ENCODE measurements around the gene CXCL3.

CXCL3 gene

DNA sequence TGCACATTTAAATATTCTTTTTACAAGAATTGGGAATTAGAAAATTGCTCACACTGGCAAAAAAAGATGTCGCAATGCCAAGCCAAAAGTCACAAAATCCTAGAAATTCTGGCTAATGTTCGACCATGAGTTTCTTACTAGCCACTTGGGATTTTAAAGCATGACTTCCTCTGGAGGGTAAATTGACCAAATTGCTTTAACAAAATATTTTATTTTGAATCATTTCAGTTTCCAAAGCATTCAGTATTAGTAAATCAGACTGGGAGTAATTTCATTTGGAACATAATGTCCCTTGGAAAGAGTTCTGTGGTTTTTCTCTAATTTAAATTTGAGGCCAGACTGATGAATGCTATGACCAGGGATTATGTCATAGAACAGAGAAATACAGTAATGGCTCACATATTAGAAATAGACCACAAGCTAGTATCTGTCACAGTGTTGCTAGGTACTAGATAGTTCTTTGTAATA lies 32.4 kb downstream of the CXCL3 start:
- no peak for DNase-seq

DNA sequence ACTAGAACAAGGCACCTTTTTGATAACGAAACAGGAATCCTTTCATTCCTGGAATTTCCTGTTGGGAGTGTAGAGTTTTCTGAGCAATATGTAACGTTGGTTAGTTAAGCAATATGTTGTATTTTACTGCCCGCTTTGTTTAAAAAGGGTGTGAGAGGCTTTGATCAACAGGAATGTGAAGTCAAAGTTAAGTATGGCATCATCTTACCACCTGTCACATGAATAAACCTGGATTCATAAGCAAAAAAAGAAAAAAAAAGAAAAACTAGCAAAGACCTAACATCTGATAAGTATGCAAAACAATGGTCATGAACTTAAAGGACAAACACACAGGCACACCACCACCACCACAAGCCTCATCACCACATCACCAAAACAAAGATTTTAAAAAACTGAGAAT lies 33.0 kb downstream of the CXCL3 start:
- no peak for DNase-seq

DNA sequence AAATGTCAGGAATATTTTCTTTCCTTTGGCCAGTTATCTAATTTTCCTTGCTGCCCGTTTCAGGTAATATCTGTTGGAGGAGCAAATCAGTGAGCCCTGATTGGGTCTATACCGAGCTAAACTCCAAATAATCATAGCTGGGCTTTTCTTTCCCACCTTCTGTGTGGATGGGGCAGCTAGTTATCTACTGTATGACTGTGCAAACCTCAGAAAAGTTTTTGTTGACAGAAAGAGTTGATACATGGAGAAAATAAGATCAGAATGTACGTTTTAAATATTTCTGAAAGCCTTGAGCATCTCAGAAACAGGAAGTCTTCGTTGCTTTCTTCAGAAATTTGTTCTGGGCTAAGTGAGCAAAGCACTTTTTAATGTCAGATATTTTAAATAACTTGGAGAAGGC lies 33.8 kb downstream of the CXCL3 start:
- no peak for DNase-seq

DNA sequence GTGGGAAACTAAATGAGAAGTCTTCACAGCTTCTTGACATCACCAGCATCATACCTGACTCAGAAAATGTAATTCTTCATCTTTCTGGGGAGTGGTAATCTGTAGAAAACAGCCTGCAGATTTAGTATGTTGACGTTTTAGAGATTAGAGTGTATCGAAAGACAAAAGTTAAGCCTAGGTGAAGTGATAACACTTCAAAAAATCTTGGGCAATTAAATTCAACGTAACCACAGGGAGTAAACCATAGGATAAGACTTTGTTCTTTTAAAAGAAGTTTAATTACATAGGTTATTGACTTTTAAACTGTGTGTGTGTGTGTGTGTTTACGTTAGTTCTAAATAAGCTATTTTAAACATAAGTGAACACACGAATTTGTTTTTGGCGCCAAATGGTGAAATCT lies 38.2 kb downstream of the CXCL3 start:
- DNase-seq = no peak

DNA sequence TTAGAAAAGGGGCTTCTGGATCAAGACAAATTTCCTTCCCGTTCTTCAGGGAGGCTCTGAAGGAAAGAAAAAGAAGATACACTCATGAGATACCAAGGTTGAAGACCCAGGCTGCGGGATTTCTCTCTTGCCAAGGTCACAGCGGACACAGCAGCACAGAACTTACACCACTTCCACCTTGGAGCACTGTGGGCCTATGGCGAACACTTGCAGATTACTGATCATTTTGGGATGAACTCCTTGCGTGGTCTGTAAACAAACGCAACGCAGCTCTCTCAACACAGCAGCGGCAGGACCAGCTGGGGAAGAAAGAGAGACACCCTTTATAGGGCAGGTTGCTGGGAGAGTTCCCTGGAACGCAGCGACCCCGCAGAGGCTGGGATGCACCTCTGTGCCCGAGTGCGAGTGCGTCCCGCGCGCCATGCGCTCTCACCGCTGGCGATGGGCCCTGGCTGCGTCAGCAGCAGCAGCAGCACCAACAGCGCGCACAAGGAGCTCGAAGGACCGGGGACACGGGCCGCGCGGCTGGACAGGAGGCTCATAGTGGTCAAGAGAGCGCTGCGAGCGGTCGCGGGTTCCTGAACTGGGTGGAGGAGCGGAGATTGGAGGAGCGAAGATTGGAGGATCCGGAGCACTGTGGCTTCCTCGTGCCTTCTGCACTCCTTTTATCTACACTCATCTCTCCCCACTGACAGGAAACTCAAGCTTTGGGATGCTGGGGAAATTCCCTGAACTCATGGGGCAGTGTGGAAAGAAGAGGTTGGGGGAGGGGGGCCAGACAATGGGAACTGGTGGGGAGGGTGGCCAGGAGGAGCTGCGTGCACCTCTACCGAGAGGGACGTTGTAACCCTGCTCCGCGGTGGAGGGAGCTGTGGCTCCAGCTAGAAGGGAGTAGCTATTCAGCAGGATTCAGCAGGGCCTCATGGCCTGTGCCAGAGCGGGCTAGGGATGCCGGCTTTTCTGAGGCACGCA lies 40.2 kb downstream of the CXCL3 start, which contains the start of gene CXCL5:
CXCL5 (minus strand) TSS at position 638 of the 972 bp plus-strand sequence; CDS start at position 542, 96 bp downstream.
- no peak for DNase-seq

DNA sequence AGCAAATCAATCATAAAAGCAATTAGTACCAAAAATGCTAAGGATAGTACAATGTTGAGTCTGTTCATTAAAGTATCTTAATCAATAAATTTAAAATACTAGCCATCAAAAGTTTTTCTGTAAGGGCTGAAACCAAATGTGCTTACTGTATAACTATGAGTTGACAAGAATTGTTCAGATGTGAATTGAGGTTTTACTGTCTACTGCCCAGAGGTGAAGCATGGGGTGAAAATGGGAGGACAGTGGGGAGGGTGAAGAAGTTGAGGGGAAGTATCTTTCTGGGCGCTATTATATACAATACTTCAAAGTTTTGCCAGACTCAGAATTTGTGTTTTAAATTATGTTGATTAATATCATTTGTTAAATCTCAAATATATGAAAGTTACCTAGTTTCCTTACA lies 46.4 kb downstream of the CXCL3 start:
- DNase-seq = no peak

DNA sequence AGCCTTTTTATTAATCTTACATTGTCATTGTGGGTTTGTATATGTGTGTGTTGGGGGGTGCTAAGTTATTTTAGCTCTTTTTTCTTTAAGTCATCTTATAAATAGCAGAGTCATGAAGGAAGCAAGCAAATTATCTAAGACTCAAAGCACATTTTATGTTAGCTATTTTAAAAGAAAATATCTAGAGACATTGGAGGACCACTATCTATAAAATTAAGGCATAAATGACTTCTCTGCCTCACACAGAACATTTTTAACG lies 46.8 kb downstream of the CXCL3 start:
- DNase-seq = no peak

DNA sequence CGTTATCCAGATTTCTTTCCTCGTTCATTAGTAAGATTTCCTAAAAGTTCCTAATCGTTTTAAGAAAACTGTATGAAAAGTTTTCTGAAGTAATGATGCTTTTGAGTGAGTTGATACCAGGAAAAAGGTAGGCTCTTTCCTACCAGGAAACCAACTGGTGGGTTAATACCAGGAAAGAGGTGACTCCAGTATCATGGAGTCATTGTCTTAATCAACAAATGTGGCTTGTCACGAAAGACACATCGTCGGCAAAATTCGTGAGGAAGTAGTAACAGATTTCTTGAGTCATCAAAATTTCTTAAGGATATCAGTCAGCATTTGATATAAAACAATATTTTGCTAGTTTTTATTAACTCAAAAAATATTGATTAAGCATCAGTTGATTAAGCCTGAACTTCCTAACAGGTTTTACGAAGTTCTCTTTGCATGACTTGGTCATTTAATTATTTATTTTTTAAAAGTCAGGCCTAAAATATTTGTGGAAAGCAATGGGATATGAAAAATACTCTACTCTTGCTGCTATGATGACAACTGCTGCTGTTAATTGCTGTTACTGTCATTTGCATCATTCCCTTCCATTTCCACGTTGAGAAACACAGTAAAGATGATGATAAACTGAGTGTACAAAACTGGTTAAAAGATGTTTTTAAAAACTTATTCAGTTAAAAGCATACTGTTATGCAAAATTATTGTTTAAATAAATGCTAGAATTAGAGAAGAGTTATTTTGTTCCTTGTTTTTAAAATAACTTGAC lies 47.3 kb downstream of the CXCL3 start:
- no peak for DNase-seq

DNA sequence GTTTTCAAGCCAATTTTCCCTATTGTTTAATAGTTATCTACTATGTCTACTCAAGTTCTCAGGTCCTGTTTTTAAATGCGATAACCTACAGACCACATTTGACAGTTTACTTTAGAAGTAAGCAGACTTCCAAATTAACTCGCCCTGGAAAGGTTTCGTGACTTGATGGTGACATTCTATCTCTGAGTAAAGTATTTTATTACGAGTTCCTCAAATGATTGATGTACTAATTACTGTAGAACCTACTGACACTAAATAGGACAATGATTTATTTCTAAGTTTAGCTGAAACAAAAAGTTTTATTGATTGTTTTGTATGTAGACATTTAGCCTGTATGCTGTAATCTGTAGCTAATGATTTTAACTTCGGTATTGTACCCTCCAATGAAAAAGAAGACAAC lies 48.6 kb downstream of the CXCL3 start:
- no peak for DNase-seq

DNA sequence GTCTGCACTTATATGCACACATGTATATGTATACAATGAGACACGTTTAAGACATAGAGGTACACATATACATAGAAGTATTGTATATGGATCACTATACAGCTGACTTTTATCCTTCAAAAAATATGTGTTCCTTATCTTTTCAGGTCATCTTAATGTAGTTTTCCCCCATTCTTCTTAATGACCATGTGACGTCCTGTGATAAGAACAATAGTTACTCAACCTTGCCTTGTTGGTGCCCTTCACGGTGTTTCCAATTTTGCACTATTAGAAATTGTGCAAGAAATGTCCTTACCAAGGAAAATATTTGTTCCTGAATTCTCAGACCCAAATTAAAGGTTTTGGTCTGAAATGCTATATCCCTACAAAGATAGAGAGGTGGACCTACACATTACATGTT lies 49.5 kb downstream of the CXCL3 start:
- DNase-seq = no peak

DNA sequence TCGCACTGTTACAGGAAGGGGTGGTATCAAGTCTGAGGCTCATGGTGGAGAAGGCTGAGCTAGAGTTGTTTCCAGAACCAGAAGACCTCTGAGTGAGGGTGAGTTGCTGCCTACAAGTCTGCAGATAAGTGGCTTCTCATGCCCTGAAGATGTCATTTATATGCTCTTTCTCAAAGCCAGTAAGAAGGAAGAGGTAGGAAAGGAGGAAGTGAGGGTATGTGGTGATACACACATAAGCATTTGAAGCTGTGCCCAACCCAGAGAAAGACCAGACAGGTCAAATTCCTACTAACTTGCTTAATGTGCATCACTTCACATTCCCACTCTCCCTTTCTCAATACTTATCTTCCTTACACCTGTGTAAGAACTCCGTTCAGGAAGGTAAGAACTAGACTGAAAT lies 50.4 kb downstream of the CXCL3 start, which contains the start of gene PPBP:
PPBP (minus strand) TSS at position 130 of the 400 bp plus-strand sequence; CDS start at position 43, 87 bp downstream.
- no peak for DNase-seq

Measured in NCI-H510A (cell line).